Left ventricle myocardium superior (tissue), 1 donor: ENCODE results near the gene HSPA1L. TPM values are rescaled to one million over a fixed set of nuclear protein-coding genes. Genes with fewer than 3 reads are reported as not detected.

Experiments
- ATAC-seq: fragments of 200-7000 bp; cut with Tn5 transposase; one replicate; pipeline ENCODE4 v1.9.1; 2020; ENCODE audit warnings: mild to moderate bottlenecking, moderate library complexity
- DNase-seq: peaks from one replicate; pipeline ENCODE4 v3.0.0-alpha.2; 2020
- intact Hi-C: fragments of 100-400 bp; cut with micrococcal nuclease; formaldehyde crosslinking; loops from one replicate; pipeline ENCODE4 v1.11.0; 2022
- total RNA-seq: library from RNA; stranded (reverse); fragmentation: NEBNext Ultra II Directional; extraction: Animal tissue kit (Norgen Biotek cat#: 25700); gene quantifications from one replicate; pipeline ENCODE4 v1.2.1, GENCODE V29; 2021
- donor health status: DM: no; HTN: yes; CAD: no; lungs with severe emphysema.

HSPA1L gene
- total RNA-seq, 1 donor from 2014 or later = 2.0 TPM

DNA sequence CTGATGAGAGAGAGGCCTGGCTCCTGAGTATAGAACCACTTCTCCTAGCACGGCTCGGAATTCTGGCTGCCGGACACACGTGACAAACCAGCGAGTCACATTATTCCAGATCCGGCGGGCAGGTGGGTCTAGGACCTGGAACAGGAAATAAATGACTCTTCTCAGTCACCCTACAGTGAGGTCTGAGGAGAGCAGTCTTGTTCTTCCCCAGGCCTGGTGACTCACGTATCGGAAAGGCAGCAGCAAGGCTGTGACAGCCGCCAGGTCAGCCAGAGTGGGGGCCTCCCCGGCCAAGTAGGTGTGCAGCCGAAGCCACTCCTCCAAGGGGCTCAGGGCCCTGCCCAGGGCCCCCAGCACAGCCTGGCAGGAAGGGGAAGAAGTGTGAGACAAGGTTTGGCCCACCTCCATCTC, 22.3 kb downstream of the HSPA1L start:
- ATAC-seq = no peak
- no peak for DNase-seq
- intact Hi-C loops = no loop called here

DNA sequence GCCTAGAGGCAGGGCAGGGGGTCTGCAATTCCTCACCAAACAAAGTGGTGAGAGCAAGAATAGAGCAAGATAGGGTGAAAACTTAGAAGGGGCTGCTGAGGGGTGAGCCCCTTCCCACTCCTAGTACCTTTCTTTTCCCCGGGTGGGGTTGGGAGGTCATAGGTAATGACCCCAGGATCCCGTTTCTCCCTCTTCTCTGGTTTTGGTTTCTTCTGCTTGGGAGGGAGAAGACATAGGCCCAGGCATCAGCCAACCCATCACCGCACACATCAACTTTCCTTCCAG, 23.1 kb downstream of the HSPA1L start:
- no peak for ATAC-seq
- intact Hi-C loops = no loop called here
- no peak for DNase-seq

DNA sequence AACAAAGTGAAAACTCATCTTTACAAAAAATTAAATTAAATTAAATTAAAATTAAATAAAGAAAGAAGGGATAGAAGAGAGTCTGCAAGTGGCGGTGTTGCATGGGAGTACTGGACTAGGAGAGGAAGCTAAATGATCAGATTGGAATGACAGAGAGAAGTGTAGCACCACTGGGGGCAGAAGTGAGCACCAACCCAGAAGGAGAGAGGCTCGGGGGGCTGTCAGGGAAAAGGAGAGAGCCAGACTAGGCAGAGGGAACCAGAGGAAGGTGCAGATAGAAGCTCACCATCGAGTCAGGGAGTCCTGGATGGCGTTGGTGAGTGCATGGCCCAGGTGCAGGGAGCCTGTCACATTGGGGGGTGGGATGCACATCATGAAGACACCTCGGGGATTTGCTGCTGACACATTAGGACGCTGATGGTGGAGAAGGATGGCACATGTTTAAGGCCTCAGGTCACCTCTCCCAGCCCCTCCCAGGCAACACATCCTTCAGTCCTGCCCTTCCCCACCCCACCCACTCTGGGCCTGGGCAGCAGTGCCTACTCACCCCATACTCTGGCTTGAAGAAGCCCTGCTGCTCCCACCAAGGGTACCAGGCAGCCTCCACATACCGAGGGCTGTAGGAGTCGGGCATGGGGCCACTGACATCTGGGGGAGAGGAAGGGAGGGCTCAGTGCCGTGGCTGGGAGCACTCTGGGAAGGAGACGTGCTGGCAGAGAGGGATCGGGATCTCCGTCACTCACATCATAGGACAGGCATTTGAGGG, 23.6 kb downstream of the HSPA1L start:
- ATAC-seq = no peak
- no peak for DNase-seq
- intact Hi-C loops = no loop called here

DNA sequence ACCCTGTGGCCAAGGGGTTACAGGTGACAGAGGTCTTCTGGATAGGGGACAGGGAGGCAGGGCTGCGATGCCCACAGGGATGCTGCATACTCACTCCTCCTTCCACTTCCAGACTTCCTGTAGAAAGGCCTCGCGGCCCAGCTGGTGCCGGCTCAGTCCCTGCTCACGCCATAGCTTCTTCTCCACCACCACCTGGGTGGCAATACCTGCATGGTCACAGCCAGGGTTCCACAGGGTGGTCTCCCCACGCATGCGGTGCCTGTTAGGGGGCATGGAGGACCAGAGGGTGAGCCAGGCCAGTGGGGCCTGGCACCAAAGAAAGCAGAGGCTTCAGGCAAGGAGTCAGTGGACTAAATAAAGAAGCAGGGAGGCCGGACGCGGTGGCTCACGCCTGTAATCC, 29.6 kb downstream of the HSPA1L start:
- intact Hi-C loops = no loop called here
- no peak for DNase-seq
- no peak for ATAC-seq

DNA sequence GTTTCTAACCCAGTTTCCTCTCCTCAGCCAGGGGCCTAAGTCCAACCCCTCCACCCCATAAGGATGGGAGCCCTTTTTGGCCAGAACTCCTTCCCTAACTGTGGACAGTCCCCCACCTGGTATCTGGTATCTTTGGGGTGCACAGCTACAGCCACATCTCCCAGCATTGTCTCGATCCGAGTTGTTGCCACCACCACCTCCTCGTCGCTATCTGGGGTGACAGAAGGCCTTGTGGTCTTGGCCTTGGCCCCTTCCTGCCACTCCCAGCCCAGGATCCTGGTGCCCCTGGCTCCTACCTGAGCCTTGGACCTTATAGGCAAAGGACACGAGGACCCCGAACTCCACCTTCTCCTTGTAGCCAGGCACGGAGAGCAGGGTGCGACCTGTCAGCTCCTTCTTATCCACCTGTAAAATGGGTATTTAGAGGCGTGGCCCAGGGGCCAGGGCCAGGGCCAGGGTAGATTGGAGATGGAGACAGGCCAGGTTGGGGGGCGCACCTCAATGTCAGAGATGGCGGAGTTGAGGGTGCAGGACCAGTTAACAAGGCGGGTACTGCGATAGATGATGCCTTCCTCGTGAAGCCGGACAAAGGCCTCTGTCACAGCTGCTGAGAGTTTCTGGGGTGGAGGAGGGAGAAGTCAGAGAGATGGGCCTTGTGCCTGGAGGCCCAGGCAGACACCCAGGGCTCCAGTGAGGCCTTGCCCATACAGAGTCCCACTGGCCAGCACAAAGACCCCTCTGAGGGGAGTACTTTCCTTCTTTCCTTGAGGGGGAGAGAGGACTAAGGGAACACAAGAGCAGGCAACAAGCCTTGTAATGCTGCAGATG, 30.8 kb downstream of the HSPA1L start:
- intact Hi-C loops = no loop called here
- ATAC-seq (no peak), DNase-seq (no peak)

DNA sequence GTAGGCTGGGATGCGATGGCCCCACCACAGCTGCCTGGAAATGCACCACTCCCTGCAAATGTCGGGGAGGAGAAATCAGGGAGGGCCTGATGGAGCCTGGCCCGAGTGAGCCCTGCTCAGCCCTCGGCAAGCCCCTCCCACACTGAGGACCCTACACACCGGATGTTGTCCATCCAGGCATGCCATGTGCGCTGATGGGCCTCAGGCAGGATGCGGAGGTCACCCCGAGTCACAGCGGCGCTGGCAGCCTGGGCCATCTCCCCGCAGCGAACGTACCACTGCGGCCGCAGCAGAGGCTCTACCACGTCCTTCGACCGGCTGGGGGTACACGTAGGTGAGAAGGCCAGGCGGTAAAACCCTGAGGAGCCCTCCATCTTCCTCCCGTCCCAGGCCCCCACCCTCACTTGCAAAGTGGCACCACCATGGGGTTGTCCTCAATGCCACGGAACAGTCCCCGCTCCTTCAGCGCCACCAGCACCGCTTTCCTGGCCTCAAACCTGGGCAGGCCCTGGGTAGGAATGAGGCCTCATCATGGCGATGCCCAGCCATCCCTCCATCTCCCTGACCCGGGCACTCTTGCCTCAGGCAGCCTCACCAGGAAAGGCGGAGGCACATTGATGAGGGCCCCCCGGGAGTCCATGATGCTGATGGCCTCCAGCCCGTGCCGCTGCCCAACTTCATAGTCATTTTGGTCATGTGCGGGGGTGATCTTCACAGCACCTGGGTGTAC, 32.8 kb downstream of the HSPA1L start:
- DNase-seq (no peak), ATAC-seq (no peak)
- intact Hi-C loops = no loop called here

DNA sequence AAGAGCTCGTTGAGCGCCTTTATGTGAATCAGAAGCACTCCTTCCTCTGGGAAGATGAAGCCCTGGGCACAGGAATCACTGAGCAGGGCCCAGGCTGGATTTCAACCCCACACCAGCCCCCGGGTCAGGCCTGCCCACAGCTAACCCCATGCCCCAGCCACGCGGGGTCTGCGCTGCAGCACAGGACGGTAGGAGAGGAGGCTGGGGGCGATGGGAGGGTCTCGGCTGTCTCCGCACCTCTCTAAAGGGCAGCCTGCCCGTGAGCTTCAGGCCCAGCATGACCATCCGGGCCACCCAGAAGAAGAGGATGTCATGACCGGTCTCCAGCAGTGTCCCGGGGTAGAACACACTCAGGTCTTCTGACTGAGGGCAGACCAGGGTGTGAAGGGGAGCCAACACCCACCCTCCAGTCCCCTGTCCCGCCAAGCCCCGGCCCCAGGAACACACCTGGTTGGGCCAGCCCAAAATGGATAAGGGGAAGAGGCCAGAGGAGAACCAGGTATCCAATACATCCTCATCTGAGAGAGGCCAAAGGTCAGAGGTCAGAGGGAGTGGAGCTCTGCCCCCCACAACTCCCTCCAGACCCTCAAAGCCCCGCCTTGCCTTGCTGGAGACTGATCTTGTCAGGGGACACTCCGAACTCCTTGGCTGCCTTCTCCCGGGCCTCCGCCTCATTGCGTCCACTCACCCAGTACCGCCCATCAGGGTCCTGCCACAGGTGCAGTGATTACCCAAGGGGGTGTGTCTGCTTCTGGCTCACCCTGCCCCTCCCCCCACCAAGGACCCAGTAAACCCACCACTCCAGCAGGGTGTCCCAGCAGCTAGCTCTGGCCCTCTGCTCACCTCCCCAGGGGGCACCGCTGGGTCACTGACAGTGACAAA, 33.6 kb downstream of the HSPA1L start:
- DNase-seq = no peak
- intact Hi-C loops = no loop called here
- no peak for ATAC-seq

DNA sequence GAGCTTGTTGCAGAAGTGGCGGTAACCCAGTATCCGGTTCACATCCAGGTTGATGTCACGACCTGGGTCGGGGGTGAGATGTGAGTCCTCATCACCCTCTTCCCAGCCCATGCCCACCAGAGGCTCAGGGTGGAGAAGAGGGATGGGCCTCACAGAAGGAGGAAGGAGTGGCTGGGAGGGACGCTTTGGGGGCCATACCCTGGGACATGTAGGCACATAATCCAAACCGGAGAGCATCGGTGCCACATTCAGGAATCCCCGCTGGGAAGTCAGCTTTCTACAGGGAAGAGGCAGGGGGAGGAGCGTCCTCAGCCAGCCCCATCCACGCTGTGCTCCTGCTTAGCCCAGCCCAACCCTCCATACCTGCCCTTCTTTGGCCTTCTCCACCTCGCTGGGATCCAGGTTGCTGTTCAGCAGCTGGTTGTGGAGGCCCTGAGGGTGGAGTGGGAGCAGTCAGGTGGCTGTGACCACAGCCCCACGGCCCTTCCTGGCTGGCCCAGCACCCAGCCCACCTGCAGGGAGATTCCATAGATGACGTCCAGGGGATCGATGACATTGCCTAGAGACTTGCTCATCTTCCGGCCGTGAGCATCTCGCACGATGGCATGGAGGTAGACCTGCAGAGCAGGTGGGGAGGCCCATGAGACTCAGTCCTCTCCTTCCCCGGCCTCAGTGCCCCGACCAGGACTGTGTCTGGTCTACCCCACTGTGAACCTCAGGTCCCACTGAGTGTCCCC, 34.4 kb downstream of the HSPA1L start:
- intact Hi-C loops = no loop called here
- DNase-seq (no peak), ATAC-seq (no peak)

DNA sequence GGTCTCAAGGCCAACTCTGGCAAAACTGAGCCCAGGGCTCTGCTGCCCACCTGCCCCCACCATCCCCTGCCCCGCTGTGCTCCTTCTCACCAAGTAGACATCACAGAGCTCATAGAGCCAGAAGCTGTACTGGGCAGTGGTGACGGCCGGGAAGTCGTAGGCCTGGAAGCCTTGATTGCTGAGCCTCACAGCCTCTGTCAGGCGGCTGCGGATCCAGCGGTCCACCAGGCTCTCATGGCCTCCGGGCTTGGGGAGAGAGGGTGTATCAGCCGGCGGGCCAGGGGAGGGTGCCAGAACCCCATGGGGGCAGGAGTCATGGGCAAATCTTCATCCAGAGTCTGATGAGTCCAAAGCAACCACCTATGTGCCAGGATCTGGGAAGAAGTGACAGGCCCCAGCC, 35.2 kb downstream of the HSPA1L start:
- ATAC-seq (no peak), DNase-seq (no peak)
- intact Hi-C loops = no loop called here

DNA sequence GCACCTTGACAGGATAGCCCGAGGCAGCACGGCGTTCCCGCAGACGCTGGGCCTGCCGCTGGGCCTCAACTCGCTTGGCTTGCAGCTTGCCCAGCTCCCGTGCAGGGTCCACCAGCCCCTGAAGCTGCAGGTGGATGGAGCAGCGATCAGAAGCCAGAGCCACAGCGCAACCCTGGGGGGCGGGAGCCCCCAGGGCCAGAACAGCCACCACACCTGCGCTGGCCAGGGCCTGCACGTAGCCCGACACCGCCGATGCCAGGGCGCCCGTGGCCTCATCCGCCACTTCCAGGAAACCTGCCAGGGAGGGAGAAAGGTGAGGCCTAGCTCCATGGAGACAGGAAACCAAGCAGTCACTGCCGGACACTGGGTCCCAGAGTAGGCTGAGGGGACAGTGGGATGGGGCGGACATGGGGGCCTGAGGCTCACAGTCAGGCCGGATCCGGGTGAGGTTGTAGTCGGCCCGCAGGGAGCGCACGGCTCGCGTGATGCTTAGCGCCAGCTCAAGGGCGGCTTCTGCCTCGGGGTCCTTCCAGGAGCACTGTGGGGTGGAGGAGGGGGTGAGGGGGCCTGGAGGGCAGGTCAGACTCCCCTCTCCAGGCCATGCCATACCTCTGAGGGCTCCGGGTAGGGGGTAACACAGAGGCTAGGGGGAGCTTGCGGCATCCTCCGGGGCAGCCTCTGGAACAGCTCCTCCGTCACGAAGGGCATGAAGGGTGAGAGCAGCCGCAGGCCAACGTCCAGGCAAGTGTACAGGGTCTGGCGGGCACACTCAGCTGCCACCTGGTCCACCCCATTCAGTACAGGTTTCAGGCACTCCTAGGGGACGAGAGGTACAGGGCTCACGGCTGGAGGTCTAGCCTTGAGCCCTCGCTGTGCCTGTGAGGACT, 35.8 kb downstream of the HSPA1L start:
- no peak for DNase-seq
- intact Hi-C loops = no loop called here
- ATAC-seq = no peak

DNA sequence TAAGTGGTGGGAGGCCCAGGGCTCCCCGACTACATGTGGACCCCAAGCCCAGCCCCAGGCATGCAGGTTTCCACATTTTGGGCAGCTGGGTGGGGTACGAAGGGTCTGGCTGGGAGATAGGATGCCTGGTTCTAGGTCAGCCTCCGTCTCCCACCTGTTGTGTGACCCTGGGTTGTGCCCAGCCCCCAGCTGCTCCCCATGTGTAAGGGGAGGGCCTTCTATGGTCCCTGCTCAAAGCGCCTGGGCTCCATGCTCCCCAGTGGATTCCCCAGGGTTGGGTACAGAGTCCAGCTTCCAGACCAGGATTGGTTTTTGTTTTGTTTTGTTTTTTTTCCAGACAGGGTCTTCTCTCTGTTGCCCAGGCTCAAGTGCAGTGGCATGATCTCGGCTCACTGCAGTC, 36.9 kb downstream of the HSPA1L start:
- ATAC-seq (no peak), DNase-seq (no peak)
- intact Hi-C loops = no loop called here

DNA sequence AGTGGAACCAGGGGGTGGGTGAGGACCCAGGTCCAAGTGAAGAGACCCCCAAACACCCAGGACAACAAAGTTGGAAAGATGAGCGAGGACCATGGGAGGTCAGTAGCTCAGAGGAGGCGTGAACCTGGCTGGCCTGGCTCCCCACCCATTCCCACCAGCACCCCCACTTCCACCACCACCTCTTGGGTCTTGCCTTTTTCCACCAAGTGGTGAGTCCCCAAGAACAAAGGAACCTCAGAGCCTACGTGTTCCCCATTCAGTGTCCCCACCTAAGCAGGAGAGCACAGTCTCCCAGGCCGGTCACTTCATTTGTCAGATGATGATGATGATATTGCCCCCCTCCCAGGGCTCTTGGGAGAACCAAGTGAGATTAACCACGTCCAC, 37.4 kb downstream of the HSPA1L start:
- intact Hi-C loops = no loop called here
- ATAC-seq = no peak

DNA sequence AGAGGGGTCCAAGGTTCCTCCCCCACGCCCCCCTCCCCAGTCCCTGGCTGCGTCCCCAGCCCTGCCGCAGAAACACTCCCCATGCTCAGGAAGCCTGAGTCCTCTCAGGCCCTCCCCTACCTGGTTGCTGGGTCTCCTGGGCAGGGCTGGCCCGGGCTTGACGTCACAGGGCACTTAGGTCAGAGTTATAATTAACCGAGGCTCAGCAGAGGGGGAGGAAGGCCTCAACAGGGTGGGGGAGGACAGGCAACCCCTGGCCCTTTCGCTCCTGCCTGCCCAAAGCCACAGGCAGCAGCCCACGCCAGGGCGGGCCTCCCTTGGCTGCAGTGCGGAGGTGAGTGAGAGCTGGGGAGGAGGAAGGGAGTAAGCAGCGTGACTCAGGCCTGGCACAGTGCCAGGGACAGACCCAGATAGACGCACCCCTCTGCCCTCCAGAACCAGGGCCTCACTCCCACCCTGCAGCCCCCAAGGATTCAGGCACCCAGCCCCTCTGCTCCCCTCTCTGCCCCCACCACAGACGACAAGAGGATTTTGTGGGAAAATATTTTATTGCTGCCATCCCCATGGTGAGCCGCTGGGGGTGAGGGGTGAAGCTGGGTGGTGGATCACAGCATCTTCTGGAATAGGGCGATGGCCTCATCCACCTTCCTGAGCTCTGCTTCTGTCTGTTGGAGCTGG, 38.0 kb downstream of the HSPA1L start, which contains the start of gene VWA7:
VWA7 (minus strand) TSS at position 340 of the 678 bp plus-strand sequence. CDS start 549 bp downstream, outside the sequence.
- intact Hi-C loops = no loop called here
- ATAC-seq = peak; percentile 92
- peak; percentile 82 for DNase-seq

More for the DNA sequence above, 37.4 kb downstream of the HSPA1L start:
- DNase-seq = no peak

DNA sequence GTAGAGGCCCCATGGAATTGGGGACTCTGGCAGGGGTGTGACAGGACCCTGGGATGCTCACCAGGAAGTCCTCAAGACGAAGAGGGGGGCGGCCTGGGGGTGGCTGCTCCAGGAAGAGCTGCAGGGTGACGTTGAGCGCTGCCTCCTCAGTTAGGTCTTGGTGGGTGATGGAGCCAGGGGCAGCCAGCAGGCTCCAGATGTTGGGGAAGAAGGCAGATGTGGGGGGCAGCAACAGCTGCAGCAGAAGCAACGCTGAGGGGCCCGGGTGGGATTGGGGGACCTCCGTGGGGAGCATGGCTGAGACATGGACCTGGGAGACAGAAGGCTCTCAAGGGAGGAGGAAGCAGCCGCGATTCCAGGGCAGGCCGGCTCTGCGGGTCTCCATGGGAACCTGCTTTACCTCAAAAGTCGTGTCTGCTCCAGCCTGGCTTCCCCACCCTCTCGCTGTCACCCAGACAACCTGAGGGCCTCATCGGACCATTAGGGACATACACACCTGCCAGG, 38.5 kb downstream of the HSPA1L start:
- intact Hi-C loops = no loop called here
- DNase-seq = peak; percentile 39
- ATAC-seq = no peak

DNA sequence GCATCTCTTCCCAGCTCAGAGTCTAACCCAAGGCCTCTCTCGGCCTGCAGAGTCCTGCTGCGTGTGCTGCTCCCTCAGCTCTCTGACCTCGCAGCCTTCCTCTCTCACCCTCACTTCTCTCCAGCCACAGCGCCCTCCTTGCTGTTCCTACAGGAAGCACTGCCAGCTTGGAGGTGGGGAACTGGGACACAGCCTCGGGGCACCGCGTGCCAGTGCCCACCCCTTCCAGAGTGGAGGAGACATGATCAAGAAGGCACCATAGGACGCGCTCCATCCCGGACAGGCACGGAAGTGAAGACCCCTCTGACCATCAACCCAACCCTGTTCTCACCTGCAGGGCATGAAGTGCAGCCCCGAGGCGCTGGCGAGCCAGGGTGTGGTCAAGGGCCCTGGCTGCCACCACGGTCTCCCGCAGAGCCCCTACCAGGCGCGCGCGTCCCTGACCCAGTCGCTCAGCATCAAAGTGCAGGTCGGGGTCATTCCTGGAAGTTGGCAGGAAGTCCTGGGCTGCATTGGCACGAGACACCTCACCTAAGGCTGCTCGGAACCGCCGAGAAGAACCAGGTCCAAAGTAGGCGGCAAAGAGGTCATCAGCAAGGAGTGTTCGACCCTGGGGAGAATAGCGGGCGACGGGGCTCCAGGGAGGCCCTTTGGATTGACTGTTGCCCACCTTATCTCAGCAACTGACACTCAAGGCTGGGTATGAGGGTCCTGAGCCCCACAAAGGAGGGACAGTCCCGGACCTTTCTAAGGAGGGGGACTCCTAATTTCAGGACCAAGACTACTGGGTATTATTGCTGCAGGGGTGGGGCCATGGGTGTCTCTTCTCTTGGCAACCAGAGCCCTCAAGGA, 39.2 kb downstream of the HSPA1L start:
- no peak for ATAC-seq
- DNase-seq = no peak
- intact Hi-C loops = no loop called here

DNA sequence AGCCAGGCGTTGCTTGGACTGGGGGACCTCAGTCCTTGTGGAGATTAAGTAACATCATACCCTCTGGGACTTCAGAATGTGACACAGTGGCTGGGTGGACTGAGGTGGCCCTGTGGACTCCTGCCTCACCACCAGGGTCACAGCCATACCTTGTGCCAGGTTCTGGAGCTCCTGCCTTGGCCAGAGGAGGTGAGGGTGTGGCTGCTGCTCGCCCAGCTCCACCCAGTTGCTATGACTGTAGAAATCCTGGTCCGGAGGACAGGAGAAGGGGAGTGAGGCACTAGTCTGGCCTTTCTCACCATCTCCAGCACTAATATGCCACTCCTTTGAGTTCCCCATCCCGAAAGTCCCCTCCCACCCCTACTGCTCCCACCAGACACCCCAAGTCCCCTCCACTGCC, 39.9 kb downstream of the HSPA1L start:
- DNase-seq = no peak
- no peak for ATAC-seq
- intact Hi-C loops = no loop called here
